T47D (cell line): ENCODE data around the gene SETD7.
A peak's percentile ranks its signal among the peaks of the same experiment; 100 is the strongest.

ENCODE experiments used
- DNase-seq, 2 experiments: peaks; one replicate each; pipeline versions ENCODE4 v3.0.0 to v3.0.0-alpha.2; 2011 to 2012; ENCODE audit warnings: low read depth in 1 of 2, low spot score in 1 of 2
- JUND ChIP-seq: IDR thresholded peaks from 2 replicates; pipeline ENCODE4 v1.6.1; 2012; ENCODE audit warnings: low read depth
- in situ Hi-C: cut with HindIII; loops from 2 replicates; pipeline ENCODE4 v1.10.0; 2016; ENCODE audit warnings: low sequenced_read_pairs, low pct_unique_long_range_greater_than_20kb

Gene SETD7

DNA sequence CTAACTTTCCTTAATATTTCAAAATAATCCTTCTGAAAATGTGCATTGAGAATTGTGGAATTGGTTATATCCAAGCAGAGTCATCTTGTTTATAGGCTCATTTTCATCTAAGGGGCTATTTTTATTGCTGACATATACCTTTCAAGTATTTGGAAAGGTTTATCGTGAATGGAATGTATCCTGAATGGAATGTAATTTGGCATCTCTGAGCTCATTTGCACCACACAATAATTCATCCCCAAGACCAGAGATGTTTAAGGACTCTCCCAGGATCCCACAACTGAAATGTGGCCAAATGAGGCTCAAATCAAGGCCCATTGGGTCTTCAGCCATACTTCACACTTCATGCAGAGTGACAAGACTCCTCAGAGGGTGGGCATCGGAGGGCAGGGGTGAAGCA is 7.5 kb upstream of the SETD7 start:
- in situ Hi-C loops: no loop called here
- no peak for DNase-seq
- TF ChIP-seq JUND: no peak

DNA sequence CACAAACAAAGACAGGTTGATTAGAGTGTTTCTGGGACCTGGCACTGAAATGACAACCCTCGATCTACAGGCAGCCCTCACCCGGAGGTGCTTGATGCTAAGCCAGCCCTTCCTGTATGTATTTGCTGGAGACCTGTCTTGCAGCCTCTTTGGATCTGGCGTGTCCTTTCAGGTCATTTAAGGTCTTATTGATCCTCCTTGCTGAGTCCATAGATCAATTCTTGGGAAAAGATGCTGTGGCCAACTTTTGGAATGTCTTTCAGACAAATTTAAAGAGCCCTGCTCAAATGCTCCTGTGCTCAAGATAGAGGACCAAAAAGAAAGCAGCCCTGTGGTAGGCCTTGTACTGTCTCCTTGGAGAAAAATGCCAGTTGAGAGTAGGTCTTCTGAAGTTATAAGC is 6.8 kb upstream of the SETD7 start:
- DNase-seq: no peak
- no peak for TF ChIP-seq JUND
- in situ Hi-C loops: no loop called here

DNA sequence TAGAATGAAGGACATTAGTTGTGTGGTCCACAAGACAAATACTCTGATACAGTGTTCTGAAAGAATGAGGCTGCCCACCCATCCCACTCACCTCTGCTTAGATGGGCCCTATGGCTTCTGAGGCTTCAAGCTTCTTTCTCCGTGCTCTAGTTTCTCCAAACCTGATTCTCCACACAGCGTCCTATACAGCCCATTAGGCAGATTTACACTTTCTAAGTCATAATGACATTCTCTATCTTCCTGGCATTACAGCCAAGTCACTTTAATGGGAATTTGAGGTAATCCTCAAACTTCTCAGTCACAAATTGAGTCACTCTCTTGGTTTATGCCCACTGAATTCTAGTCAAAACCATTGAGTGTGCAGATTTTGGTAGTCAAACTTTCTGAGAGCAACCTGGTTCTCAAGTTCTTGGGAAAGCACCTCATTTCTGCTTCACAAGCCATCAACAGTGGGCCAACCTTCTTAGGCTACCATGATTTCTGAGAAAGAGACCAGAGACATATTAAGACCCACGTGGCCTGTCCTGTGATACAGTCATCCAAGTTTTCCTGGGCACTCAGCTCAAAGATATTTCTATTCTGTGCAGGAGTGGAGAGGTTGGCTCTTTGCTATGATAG is 6.2 kb upstream of the SETD7 start:
- TF ChIP-seq JUND: no peak
- DNase-seq: no peak
- in situ Hi-C loops: no loop called here

DNA sequence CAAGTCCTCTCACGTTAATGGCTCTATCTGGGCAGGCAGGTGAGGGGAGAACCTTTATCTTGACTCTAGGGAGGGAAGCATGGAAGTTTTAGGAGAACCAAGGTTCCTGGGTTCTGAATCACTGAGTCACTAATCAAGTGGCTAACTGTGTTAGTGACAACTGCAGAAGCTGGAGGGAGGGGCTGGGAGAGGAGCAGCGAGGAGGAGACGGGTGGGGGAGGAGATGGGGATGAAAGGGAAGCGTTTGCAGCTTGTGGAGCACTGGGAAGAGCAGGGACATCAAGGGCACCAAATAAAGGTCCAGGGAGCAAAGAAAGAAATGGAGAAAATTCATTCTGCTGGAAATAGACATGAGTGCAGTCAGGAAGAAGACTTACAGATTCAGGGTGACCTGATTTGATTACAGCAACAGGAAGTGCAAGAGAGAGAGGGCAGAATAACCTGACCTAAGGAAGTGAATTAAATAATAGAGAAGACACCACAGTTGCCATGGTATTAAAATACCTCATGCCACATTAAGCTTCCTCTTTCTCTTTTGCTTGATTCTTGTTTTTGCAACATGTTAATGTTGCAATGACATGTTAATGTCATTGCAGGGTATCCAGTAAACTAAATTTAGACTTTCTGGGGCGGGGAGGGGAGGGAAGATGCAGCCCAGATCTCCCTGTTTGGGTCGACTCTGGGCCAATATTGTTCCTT is 4.5 kb upstream of the SETD7 start:
- no peak for TF ChIP-seq JUND
- in situ Hi-C loops: no loop called here
- no peak for DNase-seq

DNA sequence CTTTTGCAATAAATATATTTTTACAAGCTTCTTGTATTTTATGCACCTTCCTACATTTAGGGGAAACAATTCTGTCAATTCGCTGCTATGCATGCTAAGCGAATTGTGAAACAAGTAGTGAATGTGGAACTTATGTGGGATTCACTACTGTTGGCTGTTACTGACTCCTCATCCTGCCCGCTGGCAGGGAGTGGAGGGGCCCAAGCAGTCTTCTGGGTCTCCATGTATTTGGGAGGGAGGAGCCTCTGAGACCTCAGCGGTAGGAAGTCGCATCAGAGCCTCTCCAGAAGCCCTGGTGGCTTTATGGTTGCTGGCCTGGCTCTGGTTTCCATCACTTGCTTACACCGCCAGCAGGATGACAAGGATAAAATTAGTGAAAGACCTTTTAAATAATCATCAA is 3.7 kb upstream of the SETD7 start:
- no peak for TF ChIP-seq JUND
- no peak for DNase-seq
- in situ Hi-C loops: no loop called here

DNA sequence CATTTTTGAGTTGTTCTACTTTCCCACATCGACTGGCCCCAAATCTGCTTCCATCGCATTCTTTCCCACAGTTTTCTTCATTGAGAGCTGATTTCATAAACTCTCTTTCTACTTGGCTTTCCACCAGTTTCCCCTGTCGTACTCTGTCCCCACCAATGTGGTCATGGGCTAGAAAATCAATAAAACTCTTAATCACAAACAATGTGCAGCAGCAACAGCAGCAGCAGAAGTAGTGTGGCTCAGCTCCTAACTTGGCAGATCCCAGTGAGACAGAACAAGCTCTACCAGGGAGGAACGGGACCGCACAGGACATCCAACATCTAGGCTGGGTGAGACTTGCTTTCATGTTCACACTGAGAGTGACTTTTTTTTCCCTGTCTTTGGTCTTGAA is 3.1 kb upstream of the SETD7 start:
- no peak for DNase-seq
- in situ Hi-C loops: no loop called here
- no peak for TF ChIP-seq JUND

DNA sequence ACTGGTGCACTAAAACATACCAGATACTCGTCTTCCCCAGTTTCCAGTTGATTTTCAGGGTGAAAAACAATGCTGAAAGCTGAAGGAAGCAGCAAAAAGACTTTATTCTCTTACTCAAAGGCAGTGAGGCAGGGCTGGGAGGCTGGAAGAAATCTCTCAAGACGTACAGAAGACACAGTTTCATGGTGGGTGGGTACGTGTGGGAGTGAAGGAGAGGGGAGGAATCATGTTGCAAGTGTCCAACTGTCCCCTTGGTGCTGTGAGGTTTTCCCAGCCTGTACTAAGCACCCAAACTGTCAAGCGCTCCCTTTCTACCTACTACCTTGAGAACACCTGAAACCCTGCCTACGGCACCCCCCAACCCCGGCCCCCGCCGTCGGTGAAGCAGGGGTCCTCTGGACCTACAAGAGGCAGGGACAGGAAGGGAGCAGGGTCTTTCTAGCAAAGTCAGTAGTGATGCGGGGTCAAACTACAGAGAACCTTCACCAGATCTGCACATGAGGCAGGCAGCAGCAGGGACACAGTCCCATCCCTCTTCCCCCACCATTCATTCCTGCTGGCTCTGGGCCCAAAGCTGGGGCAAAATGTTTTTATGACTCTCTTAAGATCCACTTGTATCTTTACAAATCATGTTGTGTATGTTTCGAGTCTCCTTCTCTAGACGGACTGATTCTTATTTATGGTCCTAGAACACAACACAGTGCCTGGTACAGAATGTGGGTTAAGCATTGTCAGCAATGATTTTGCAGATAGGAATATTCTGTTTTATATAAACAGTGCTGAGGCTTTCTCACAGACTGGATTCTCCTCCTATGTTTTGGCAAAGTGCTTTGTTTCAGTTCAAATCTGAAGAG is 2.4 kb upstream of the SETD7 start:
- no peak for DNase-seq
- TF ChIP-seq JUND: no peak
- in situ Hi-C loops: no loop called here

DNA sequence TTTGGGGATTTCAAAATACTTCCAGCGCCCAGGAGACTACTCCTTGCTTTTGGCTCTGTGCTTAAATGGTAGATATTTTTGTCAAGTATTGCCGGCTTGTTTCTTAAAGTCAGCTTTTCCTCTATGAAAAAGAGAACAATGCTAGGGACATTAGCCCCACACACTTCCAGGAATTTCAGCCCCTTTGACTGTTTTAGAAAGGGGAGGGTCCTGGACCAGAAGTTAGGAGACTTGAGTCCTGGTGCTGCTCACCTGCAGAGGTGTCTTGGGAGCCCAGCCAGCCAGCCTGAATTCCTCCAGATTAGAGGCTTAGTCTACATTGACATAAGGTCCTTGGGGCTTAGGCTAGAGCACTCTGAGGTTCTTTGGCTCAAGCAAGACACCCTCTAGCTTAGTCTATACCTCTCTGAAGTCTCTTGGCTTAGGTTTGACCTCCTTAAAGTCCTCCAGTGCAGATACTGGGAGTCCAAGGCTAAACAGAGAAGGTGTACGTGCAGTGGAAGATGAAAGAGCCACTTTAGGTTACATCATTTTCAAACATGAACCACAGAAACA is 1.6 kb upstream of the SETD7 start:
- no peak for TF ChIP-seq JUND
- in situ Hi-C loops: no loop called here
- DNase-seq: peak in 1 of 2 experiments; percentile 15

DNA sequence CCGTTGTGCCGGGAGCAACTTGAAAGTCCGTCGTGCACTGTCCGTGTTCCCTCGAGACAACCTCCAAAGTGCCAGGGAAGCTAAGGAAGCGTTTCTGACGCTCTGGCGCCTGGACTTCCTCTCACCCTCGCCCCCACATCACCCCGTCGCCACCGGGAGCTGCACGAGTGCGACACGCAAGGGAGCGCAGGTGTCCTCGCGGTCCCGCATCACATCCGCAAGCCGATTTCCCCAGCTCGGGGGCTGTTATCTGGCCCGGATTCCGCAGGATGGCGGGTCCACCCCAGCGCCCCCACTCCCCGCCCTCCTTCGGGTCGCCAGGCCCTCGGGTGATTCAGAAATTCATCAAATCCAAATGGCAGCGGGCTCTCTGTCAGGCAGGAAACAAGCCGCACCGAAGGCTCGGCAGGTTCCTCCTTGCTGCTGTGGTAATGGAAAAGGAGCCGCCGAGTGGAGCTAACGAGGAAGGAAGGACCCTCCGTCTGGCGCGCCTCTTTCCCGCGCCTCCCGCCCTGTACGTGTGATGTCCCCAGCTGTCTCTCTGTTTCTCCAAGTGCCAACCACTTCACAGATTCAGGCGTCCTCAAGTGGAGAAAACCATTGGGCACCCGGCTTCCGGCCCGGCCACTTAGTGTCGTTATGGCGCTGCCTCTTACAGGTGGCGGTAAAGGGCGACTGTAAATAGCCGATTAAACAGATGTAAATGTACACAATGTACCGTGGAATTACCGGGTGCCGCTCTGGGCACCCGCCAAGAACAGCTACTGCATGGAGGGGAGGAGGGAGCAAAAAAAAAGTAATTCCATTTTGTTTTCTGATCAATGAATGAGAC is 921 bp upstream of the SETD7 start:
- peak; percentile 24 to 74 for DNase-seq
- in situ Hi-C loops: no loop called here

DNA sequence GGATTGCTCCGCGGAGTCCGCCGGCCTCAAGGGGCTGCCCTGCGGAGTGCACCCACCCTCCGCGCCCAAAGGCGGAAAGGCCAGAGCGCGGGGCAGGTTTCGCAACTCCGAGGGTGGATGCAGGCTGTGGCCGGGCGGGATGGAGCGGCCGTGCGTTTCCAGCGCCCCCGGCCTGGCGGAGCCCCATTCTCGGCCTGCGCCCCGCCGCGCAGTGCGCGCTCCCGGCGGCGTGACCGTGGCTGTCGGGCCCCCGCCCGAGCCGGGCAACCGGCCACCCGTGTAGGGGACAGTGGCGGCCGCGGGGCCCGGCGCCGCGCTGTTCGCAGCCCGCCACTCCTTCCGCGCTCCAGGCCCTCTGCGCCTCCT is 331 bp downstream of the SETD7 start:
- TF ChIP-seq JUND: no peak
- peak in 1 of 2 experiments; percentile 7 for DNase-seq
- in situ Hi-C loops: no loop called here

More for the DNA sequence above, 921 bp upstream of the SETD7 start:
- TF ChIP-seq JUND: no peak

DNA sequence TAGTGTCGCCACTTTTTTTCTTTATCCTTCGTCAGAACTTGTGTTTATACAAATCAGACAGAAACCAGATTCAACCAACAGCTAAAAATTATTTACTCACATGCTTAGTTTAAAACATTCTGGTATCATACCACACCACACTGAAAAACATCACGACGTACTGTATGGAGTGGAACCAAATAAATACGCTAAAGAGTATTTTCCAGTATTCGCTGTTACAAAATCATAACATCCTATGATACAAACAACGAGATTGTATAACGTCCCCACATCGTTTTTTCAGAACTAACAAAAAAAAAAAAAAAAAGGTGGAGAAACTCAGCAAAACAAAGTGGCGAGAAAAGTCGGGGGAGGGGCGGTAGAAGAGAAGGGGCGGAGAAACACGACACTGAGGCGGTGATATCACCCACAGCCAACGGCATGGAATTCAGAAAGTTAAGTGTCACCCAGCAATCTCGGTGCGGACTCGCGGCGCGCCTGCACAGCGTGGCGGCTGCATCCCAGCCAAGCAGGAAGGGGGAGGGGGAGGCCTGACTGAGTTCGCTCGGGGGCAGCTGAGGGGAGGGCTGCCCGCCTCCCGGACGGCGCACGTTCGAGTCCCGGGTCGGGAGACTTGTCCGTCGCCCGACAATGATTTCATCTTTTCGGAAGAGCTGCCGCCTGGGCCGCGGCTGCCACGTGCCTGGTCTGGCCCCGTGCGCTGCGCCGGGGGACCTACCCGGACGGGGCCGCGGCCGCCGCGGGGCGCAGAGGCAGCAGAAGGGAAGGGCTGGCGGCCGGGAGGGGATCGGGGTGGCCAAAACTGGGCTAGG is 920 bp downstream of the SETD7 start:
- in situ Hi-C loops: no loop called here
- peak; percentile 17 to 82 for DNase-seq

DNA sequence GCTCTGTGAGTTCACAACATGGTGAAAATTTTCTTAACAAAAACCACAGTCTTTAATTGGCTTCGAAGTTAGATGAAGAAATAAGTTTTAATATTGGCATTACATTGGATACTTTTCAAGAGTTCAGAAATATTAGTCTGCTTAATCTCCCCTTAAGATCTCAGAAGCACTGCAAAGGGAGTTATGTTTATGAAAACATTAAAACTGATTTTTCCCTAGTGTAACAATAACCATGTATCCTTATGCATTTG is 1.5 kb downstream of the SETD7 start:
- in situ Hi-C loops: no loop called here
- no peak for TF ChIP-seq JUND
- no peak for DNase-seq

More for the DNA sequence above, 920 bp downstream of the SETD7 start:
- TF ChIP-seq JUND: no peak
